ENCODE measurements around the gene CNDP2.

The CNDP2 gene

GRCh38 chr18:74495581-74496507 lies at the start of gene CNDP2:
Gene CNDP2 (plus strand): TSS chr18:74496363. CDS start chr18:74499974, 3,611 bp downstream.
- peak; percentile 100 for DNase-seq (ENCODE audit: low read depth, low spot score)

GRCh38 chr18:74446631-74447403 lies 49.3 kb upstream of the CNDP2 start:
- DNase-seq (ENCODE audit: low read depth, low spot score) = no peak

- DNase-seq (ENCODE audit: low read depth, low spot score) = no peak
Observed at GRCh38 chr18:74447404-74448152, 48.6 kb upstream of the CNDP2 start.

- no peak for DNase-seq (ENCODE audit: low read depth, low spot score)
Observed at GRCh38 chr18:74450626-74451025, 45.5 kb upstream of the CNDP2 start.

- no peak for DNase-seq (ENCODE audit: low read depth, low spot score)
Observed at GRCh38 chr18:74451148-74451547, 45.0 kb upstream of the CNDP2 start.

- DNase-seq (ENCODE audit: low read depth, low spot score) = no peak
Observed at GRCh38 chr18:74453016-74453566, 43.1 kb upstream of the CNDP2 start.

GRCh38 chr18:74453642-74454198 lies 42.4 kb upstream of the CNDP2 start:
- DNase-seq (ENCODE audit: low read depth, low spot score) = no peak

GRCh38 chr18:74454279-74454751 lies 41.8 kb upstream of the CNDP2 start:
- DNase-seq (ENCODE audit: low read depth, low spot score) = no peak

- no peak for DNase-seq (ENCODE audit: low read depth, low spot score)
Observed at GRCh38 chr18:74455386-74455785, 40.8 kb upstream of the CNDP2 start.

GRCh38 chr18:74456017-74456348 lies 40.2 kb upstream of the CNDP2 start:
- DNase-seq (ENCODE audit: low read depth, low spot score) = no peak

GRCh38 chr18:74456349-74457042 lies 39.7 kb upstream of the CNDP2 start:
- DNase-seq (ENCODE audit: low read depth, low spot score) = no peak

GRCh38 chr18:74457043-74457724 lies 39.0 kb upstream of the CNDP2 start, which contains the start of gene DIPK1C:
Gene DIPK1C (minus strand): TSS chr18:74457308. CDS start chr18:74457259, 49 bp downstream.
- no peak for DNase-seq (ENCODE audit: low read depth, low spot score)

GRCh38 chr18:74457725-74458421 lies 38.3 kb upstream of the CNDP2 start:
- DNase-seq (ENCODE audit: low read depth, low spot score) = no peak

GRCh38 chr18:74459889-74460288 lies 36.3 kb upstream of the CNDP2 start:
- DNase-seq (ENCODE audit: low read depth, low spot score) = peak; percentile 66

GRCh38 chr18:74460825-74461224 lies 35.3 kb upstream of the CNDP2 start:
- DNase-seq (ENCODE audit: low read depth, low spot score) = no peak

- DNase-seq (ENCODE audit: low read depth, low spot score) = no peak
Observed at GRCh38 chr18:74463254-74463653, 32.9 kb upstream of the CNDP2 start.

- DNase-seq (ENCODE audit: low read depth, low spot score) = no peak
Observed at GRCh38 chr18:74463983-74464382, 32.2 kb upstream of the CNDP2 start.

- no peak for DNase-seq (ENCODE audit: low read depth, low spot score)
Observed at GRCh38 chr18:74465775-74466174, 30.4 kb upstream of the CNDP2 start.

GRCh38 chr18:74468547-74469061 lies 27.6 kb upstream of the CNDP2 start:
- no peak for DNase-seq (ENCODE audit: low read depth, low spot score)

Data from ELF-1 (cell line).